Upper lobe of right lung (tissue), 1 donor: ENCODE measurements around the gene PPP1R14C. TPM values are rescaled to one million over a fixed set of nuclear protein-coding genes. Genes with fewer than 3 reads are reported as not detected.

Experiments
- ATAC-seq: fragments of 200-7000 bp; cut with Tn5 transposase; one replicate; pipeline ENCODE4 v1.9.1; 2020; ENCODE audit warnings: mild to moderate bottlenecking, moderate library complexity
- DNase-seq: peaks from one replicate; pipeline ENCODE4 v3.0.0-alpha.2; 2020
- H3K27ac ChIP-seq: fragments of 200-600 bp; one replicate; pipeline ENCODE4 v1.8.0; 2022
- H3K27me3 ChIP-seq: fragments of 200-600 bp; one replicate; pipeline ENCODE4 v1.8.0; 2022; ENCODE audit warnings: mild to moderate bottlenecking
- H3K36me3 ChIP-seq: fragments of 200-600 bp; one replicate; pipeline ENCODE4 v1.8.0; 2022
- H3K4me1 ChIP-seq: fragments of 200-600 bp; one replicate; pipeline ENCODE4 v1.8.0; 2022
- H3K4me3 ChIP-seq: fragments of 200-600 bp; one replicate; pipeline ENCODE4 v1.8.0; 2022; ENCODE audit warnings: mild to moderate bottlenecking
- H3K9me3 ChIP-seq: fragments of 200-600 bp; one replicate; pipeline ENCODE4 v1.8.0; 2022
- CTCF ChIP-seq: fragments of 200-600 bp; IDR thresholded peaks from one replicate; pipeline ENCODE4 v1.8.0; 2022; ENCODE audit warnings: antibody characterized with exemption
- intact Hi-C: fragments of 100-400 bp; cut with DNase I; formaldehyde crosslinking; loops from one replicate; pipeline ENCODE4 v1.11.0; 2022
- total RNA-seq: library from RNA; stranded (reverse); fragmentation: NEBNext Ultra II Directional; extraction: Animal tissue kit (Norgen Biotek cat#: 25700); gene quantifications from one replicate; pipeline ENCODE4 v1.2.1, GENCODE V29; 2021
- donor health status: DM: no; HTN: yes; CAD: no; lungs with severe emphysema.

Gene PPP1R14C
- total RNA-seq, 1 donor from 2014 or later: 10.0 TPM

GRCh38 chr6:150229436-150230163, 86.8 kb downstream of the PPP1R14C start:
- H3K36me3 ChIP-seq: no peaks in the 10 kb centered on the region
- H3K4me3 ChIP-seq: no peak overlapping the region
- no peak overlapping the region for H3K27ac ChIP-seq
- intact Hi-C loops: no loop called here
- DNase-seq: no peak
- TF ChIP-seq CTCF: no peak
- H3K27me3 ChIP-seq: no peaks in the 10 kb centered on the region
- no peaks in the 10 kb centered on the region for H3K4me1 ChIP-seq
- ATAC-seq: no peak
- peaks cover 4% of the 10 kb centered on the region for H3K9me3 ChIP-seq

- TF ChIP-seq CTCF: no peak
- no peak overlapping the region for H3K4me3 ChIP-seq
- H3K4me1 ChIP-seq: no peaks in the 10 kb centered on the region
- peaks cover 4% of the 10 kb centered on the region for H3K9me3 ChIP-seq
- H3K36me3 ChIP-seq: no peaks in the 10 kb centered on the region
- H3K27ac ChIP-seq: no peak overlapping the region
- intact Hi-C loops: no loop called here
- no peaks in the 10 kb centered on the region for H3K27me3 ChIP-seq
- ATAC-seq: no peak
- no peak for DNase-seq
Measured at GRCh38 chr6:150230164-150230561, 87.3 kb downstream of the PPP1R14C start.

GRCh38 chr6:150230832-150231524, 88.1 kb downstream of the PPP1R14C start:
- no peaks in the 10 kb centered on the region for H3K27me3 ChIP-seq
- peaks cover 4% of the 10 kb centered on the region for H3K9me3 ChIP-seq
- ATAC-seq (no peak), DNase-seq (no peak)
- no peak overlapping the region for H3K4me3 ChIP-seq
- intact Hi-C loops: no loop called here
- H3K27ac ChIP-seq: no peak overlapping the region
- TF ChIP-seq CTCF: no peak
- H3K4me1 ChIP-seq: peaks cover 2% of the 10 kb centered on the region
- H3K36me3 ChIP-seq: no peaks in the 10 kb centered on the region

GRCh38 chr6:150231525-150231850, 88.6 kb downstream of the PPP1R14C start:
- no peak for DNase-seq
- Histone ChIP-seq H3K4me3 (no peak overlapping the region), H3K9me3 (peaks cover 4% of the 10 kb centered on the region), H3K27me3 (no peaks in the 10 kb centered on the region), H3K36me3 (no peaks in the 10 kb centered on the region), H3K27ac (no peak overlapping the region), H3K4me1 (peaks cover 4% of the 10 kb centered on the region)
- intact Hi-C loops: no loop called here
- TF ChIP-seq CTCF: no peak
- no peak for ATAC-seq

GRCh38 chr6:150233843-150234269, 91.0 kb downstream of the PPP1R14C start:
- H3K36me3 ChIP-seq: no peaks in the 10 kb centered on the region
- TF ChIP-seq CTCF: no peak
- DNase-seq (no peak), ATAC-seq (no peak)
- no peak overlapping the region for H3K27ac ChIP-seq
- peaks cover 4% of the 10 kb centered on the region for H3K9me3 ChIP-seq
- H3K4me3 ChIP-seq: no peak overlapping the region
- H3K27me3 ChIP-seq: no peaks in the 10 kb centered on the region
- intact Hi-C loops: no loop called here
- peaks cover 19% of the 10 kb centered on the region for H3K4me1 ChIP-seq
